ENCODE measurements around the gene MARS1.

DNA sequence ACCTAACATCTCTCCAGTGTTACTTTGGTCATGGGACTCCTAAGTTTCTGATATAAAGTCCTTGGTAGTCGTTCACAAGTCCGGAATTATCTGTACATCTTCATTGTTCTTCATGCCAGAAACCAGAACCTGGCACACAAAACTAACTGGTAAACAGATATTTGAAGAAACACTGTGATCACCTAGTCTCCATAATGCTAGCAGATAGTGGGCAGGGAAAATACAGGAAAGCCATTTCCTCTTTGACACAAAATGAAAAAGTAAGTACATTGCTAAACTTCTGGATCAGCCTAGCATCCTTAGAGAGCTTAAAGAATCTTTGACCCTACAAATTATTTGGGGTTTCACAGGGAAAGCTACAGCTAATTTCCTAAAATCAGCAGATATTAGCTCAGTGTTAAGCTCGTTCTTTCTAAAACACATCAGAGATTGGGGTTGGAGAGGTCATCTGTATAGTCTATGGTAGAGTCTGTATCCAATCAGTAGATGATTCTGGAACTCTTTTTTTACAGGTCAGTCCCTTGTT is 27.6 kb downstream of the MARS1 start:
- TF ChIP-seq CTCF (IDR thresholded peaks at IDR 0.05; ENCODE audit: poor library complexity) = no peak
- no peak for TF ChIP-seq EZH2phosphoT487 (IDR thresholded peaks at IDR 0.05; ENCODE audit: low read depth, severe bottlenecking, unreplicated experiment)
- no peak for TF ChIP-seq EZH2 (IDR thresholded peaks at IDR 0.05; ENCODE audit: borderline replicate concordance)

All from hepatocyte (in vitro differentiated cells).